ENCODE results near the gene MAFG.

MAFG gene

GRCh38 chr17:81927653-81928543, at the start of gene MAFG:
TSS of gene MAFG (minus strand) at chr17:81927735. CDS start at chr17:81923185, 4,550 bp downstream.
- DNase-seq (ENCODE audit: low read depth in 4 of 4, low spot score in 1 of 4), result peak; percentile 76 to 85 (median 80)

GRCh38 chr17:81976332-81977210, 49.0 kb upstream of the MAFG start:
- peak in 3 of 4 experiments; percentile 13 to 46 (median 20) for DNase-seq (ENCODE audit: low read depth in 4 of 4, low spot score in 1 of 4)

- no peak for DNase-seq (ENCODE audit: low read depth in 4 of 4, low spot score in 1 of 4)
Observed at GRCh38 chr17:81973432-81973831, 45.9 kb upstream of the MAFG start.

- DNase-seq (ENCODE audit: low read depth in 4 of 4, low spot score in 1 of 4), result no peak
Observed at GRCh38 chr17:81968850-81969812, 41.6 kb upstream of the MAFG start.

GRCh38 chr17:81968396-81968745, 40.8 kb upstream of the MAFG start:
- DNase-seq (ENCODE audit: low read depth in 4 of 4, low spot score in 1 of 4), result no peak

- peak; percentile 56 to 84 (median 70) for DNase-seq (ENCODE audit: low read depth in 4 of 4, low spot score in 1 of 4)
Observed at GRCh38 chr17:81967533-81968395, 40.2 kb upstream of the MAFG start.

- DNase-seq (ENCODE audit: low read depth in 4 of 4, low spot score in 1 of 4), result no peak
Observed at GRCh38 chr17:81967244-81967532, 39.7 kb upstream of the MAFG start.

- no peak for DNase-seq (ENCODE audit: low read depth in 4 of 4, low spot score in 1 of 4)
Observed at GRCh38 chr17:81966343-81967243, 39.1 kb upstream of the MAFG start.

GRCh38 chr17:81964081-81964849, 36.7 kb upstream of the MAFG start:
- DNase-seq (ENCODE audit: low read depth in 4 of 4, low spot score in 1 of 4), result no peak

GRCh38 chr17:81962499-81963441, 35.2 kb upstream of the MAFG start:
- no peak for DNase-seq (ENCODE audit: low read depth in 4 of 4, low spot score in 1 of 4)

- no peak for DNase-seq (ENCODE audit: low read depth in 4 of 4, low spot score in 1 of 4)
Observed at GRCh38 chr17:81961521-81962498, 34.3 kb upstream of the MAFG start.

- no peak for DNase-seq (ENCODE audit: low read depth in 4 of 4, low spot score in 1 of 4)
Observed at GRCh38 chr17:81961087-81961511, 33.6 kb upstream of the MAFG start, which contains the start of gene NOTUM. TSS of gene NOTUM (minus strand) at chr17:81961187. CDS start at chr17:81960909, 278 bp downstream.

- no peak for DNase-seq (ENCODE audit: low read depth in 4 of 4, low spot score in 1 of 4)
Observed at GRCh38 chr17:81960130-81960958, 32.8 kb upstream of the MAFG start.

- DNase-seq (ENCODE audit: low read depth in 4 of 4, low spot score in 1 of 4), result peak; percentile 49 to 69 (median 60)
Observed at GRCh38 chr17:81959362-81960129, 32.0 kb upstream of the MAFG start.
